Parathyroid adenoma (tissue), 2 donors: ENCODE results near the gene FOXS1.

Experiments
- H2AFZ ChIP-seq: fragments of 300-600 bp; sonication (generic); one replicate; pipeline ENCODE4 v1.7.0; 2017; ENCODE audit warnings: antibody characterized with exemption, mild to moderate bottlenecking
- H3K27ac ChIP-seq: fragments of 300-600 bp; sonication (generic); one replicate; pipeline ENCODE4 v1.7.0; 2017
- H3K27me3 ChIP-seq: fragments of 300-600 bp; sonication (generic); one replicate; pipeline ENCODE4 v1.7.0; 2017; ENCODE audit warnings: low read length; ENCODE audit not compliant: control insufficient read depth, insufficient read depth
- H3K36me3 ChIP-seq: fragments of 300-600 bp; sonication (generic); one replicate; pipeline ENCODE4 v1.7.0; 2017; ENCODE audit warnings: low read length; ENCODE audit not compliant: control insufficient read depth, insufficient read depth
- H3K4me1 ChIP-seq: fragments of 300-600 bp; sonication (generic); one replicate; pipeline ENCODE4 v1.7.0; 2017; ENCODE audit warnings: control low read depth
- H3K4me2 ChIP-seq: fragments of 300-600 bp; sonication (generic); one replicate; pipeline ENCODE4 v1.7.0; 2017; ENCODE audit warnings: low read length
- H3K4me3 ChIP-seq: fragments of 300-600 bp; sonication (generic); one replicate; pipeline ENCODE4 v1.7.0; 2017; ENCODE audit warnings: low read depth, low read length
- H3K79me2 ChIP-seq: fragments of 300-600 bp; sonication (generic); one replicate; pipeline ENCODE4 v1.7.0; 2017; ENCODE audit warnings: control low read depth
- H3K9ac ChIP-seq: fragments of 300-600 bp; sonication (generic); one replicate; pipeline ENCODE4 v1.7.0; 2017; ENCODE audit warnings: mild to moderate bottlenecking
- H3K9me3 ChIP-seq: fragments of 300-600 bp; sonication (generic); one replicate; pipeline ENCODE4 v1.7.0; 2017; ENCODE audit warnings: low read length; ENCODE audit not compliant: control insufficient read depth
- TF ChIP-seq, protein P1 (sequence below): fragments of 300-600 bp; sonication (generic); IDR thresholded peaks from one replicate; pipeline ENCODE4 v1.7.0; 2017; ENCODE audit warnings: antibody characterized with exemption, mild to moderate bottlenecking
- donor health status: primary hyperparathyroidism.

Gene FOXS1

DNA sequence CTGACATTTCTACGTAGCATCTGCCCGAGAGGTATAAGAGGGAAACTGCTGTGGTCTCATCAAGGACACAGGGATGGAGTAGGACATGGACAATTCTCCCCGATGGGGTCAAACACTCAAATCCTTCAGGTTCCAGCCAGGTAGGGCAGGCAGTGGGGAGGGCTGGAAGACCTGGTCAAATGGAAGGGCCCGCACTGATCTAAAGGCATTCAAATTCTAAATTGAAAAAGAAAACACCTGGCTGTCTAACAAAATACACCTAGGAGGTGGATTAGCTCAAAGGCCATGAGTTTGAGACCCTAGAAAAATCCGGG lies 16.7 kb upstream of the FOXS1 start:
- TF ChIP-seq, protein P1, sequence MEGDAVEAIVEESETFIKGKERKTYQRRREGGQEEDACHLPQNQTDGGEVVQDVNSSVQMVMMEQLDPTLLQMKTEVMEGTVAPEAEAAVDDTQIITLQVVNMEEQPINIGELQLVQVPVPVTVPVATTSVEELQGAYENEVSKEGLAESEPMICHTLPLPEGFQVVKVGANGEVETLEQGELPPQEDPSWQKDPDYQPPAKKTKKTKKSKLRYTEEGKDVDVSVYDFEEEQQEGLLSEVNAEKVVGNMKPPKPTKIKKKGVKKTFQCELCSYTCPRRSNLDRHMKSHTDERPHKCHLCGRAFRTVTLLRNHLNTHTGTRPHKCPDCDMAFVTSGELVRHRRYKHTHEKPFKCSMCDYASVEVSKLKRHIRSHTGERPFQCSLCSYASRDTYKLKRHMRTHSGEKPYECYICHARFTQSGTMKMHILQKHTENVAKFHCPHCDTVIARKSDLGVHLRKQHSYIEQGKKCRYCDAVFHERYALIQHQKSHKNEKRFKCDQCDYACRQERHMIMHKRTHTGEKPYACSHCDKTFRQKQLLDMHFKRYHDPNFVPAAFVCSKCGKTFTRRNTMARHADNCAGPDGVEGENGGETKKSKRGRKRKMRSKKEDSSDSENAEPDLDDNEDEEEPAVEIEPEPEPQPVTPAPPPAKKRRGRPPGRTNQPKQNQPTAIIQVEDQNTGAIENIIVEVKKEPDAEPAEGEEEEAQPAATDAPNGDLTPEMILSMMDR: no peak
- peak overlapping the region; percentile 97 for H3K27ac ChIP-seq
- no peaks in the 10 kb centered on the region for H3K27me3 ChIP-seq
- peaks cover 39% of the 10 kb centered on the region for H3K4me1 ChIP-seq
- peak overlapping the region; percentile 76 for H2AFZ ChIP-seq
- no peaks in the 10 kb centered on the region for H3K79me2 ChIP-seq
- H3K4me2 ChIP-seq: peak overlapping the region; percentile 90
- no peaks in the 10 kb centered on the region for H3K36me3 ChIP-seq
- H3K4me3 ChIP-seq: peak overlapping the region; percentile 55
- H3K9ac ChIP-seq: no peak overlapping the region
- no peaks in the 10 kb centered on the region for H3K9me3 ChIP-seq

DNA sequence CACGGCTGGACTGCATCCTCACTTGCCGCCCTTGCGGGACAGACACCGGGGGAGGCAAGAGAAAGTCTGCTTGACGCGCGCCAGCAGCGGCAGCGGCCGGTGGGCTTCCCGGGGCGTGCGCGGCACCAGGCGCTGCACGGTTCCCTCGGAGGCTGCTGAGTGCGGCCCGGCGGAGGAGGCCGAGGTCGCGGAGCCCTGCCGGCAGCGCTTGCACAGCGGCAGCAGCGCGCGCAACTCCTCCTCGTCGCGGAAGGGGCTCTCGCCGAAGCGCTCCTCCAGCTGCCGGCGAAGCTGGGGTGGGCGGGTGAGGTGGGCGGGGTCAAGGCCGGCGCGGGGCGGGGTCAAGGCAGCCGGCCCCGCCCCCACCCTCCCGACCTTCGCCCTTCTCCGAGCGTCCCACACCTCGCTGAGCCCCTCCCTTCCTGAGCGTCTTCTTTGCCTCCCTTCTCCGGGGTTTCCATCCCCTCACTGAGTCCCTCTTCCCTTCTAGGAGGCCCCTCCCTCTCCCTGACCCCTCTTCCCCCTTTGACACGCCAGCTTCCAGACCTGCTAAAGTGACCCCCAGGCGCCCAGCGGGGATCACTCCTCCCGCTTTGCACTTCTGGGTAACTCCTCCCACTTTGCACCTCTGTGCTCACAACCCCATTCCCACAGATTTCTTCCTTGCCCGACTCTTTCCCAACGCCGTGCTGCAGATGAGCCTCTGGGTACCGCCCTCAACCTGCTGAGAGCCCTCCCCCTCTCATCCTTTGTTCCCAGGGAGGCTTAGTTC lies 16.2 kb upstream of the FOXS1 start:
- TF ChIP-seq, protein P1: no peak
- peak overlapping the region; percentile 97 for H3K27ac ChIP-seq
- peak overlapping the region; percentile 90 for H3K4me2 ChIP-seq
- no peaks in the 10 kb centered on the region for H3K79me2 ChIP-seq
- H3K4me1 ChIP-seq: peaks cover 39% of the 10 kb centered on the region
- no peaks in the 10 kb centered on the region for H3K36me3 ChIP-seq
- peak overlapping the region; percentile 76 for H2AFZ ChIP-seq
- no peaks in the 10 kb centered on the region for H3K27me3 ChIP-seq
- peak overlapping the region; percentile 47 for H3K9ac ChIP-seq
- peak overlapping the region; percentile 68 for H3K4me3 ChIP-seq
- H3K9me3 ChIP-seq: no peaks in the 10 kb centered on the region

DNA sequence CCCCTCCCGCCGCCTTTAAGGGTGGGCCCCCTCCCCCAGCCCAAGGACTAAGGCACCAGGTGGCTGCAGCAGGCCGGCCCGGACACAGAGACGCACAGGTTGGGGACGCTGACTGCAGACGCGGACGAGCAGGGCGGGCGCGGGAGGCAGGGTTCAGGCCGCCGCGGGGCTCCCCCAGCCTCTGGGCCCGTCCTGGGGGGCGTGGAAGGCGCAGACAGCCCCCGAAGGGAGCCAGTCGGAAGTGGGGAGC lies 15.7 kb upstream of the FOXS1 start:
- H3K27ac ChIP-seq: peak overlapping the region; percentile 97
- H3K79me2 ChIP-seq: no peaks in the 10 kb centered on the region
- peak overlapping the region; percentile 90 for H3K4me2 ChIP-seq
- H3K9ac ChIP-seq: peak overlapping the region; percentile 47
- peaks cover 39% of the 10 kb centered on the region for H3K4me1 ChIP-seq
- peak overlapping the region; percentile 68 for H3K4me3 ChIP-seq
- TF ChIP-seq, protein P1: no peak
- no peaks in the 10 kb centered on the region for H3K27me3 ChIP-seq
- no peaks in the 10 kb centered on the region for H3K36me3 ChIP-seq
- H2AFZ ChIP-seq: peak overlapping the region; percentile 76
- no peaks in the 10 kb centered on the region for H3K9me3 ChIP-seq

DNA sequence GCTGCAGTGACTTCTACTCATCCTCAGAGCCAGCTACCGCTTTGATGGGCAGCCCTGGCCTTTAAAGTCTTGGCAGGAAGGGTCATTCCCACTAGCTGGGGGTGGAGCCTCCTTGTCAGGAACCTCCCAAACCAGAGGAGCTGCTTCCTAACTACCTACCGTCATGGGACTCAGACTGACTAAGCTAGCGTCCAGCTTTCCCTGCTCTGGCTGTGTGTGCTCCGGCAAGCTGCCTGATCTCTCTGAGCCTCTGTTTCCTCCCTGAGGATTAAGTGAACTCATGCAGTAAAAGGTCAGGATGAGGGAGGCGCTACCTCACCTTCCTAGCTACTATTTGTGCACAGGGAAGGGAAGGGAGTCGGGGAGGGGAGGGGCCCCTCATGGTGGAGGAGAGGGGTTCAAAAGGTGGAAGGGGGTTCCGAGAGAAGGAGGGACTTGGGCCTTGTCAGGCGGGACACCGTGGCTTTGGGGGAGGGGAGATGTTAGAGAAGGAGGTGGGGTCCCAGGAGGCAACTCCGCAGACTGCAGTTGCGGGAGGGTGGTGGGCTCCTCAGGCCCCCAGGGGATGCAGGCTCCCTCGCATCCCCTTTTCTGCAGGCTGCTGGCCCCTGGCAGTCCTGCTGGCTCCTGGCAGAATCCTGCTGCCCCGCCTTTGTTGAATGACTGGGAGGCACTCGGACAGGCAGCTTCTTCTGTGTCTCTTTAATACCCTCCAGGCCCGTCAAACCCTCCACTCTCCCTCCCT lies 15.2 kb upstream of the FOXS1 start:
- peak overlapping the region; percentile 47 for H3K9ac ChIP-seq
- peak overlapping the region; percentile 76 for H2AFZ ChIP-seq
- peak overlapping the region; percentile 90 for H3K4me2 ChIP-seq
- H3K4me1 ChIP-seq: peaks cover 39% of the 10 kb centered on the region
- H3K9me3 ChIP-seq: no peaks in the 10 kb centered on the region
- H3K27ac ChIP-seq: peak overlapping the region; percentile 97
- peak overlapping the region; percentile 68 for H3K4me3 ChIP-seq
- TF ChIP-seq, protein P1: no peak
- no peaks in the 10 kb centered on the region for H3K36me3 ChIP-seq
- no peaks in the 10 kb centered on the region for H3K79me2 ChIP-seq
- H3K27me3 ChIP-seq: no peaks in the 10 kb centered on the region
